HepG2 (cell line): ENCODE data around the gene SPECC1L. TPM values are rescaled to one million over a fixed set of nuclear protein-coding genes. Genes with fewer than 3 reads are reported as not detected.

Experiments
- ATAC-seq: fragments of 200-7000 bp; cut with Tn5 transposase; 3 replicates; pipeline ENCODE4 v1.9.1; 2020; ENCODE audit warnings: mild to moderate bottlenecking, moderate library complexity
- BruUV-seq: library from RNA; stranded (reverse); fragments of 400-500 nt; replicated peaks from 2 replicates; lab custom pipeline; 2021; lab: Mats Ljungman, UMichigan
- CTCF ChIA-PET: fragments of 300-600 bp; formaldehyde crosslinking; extraction: SDS; loops from one replicate; lab custom pipeline; 2021; ENCODE audit warnings: low total read pairs, inconsistent platforms, low intra/inter-chr PET ratio; lab: Yijun Ruan, JAX
- POLR2A ChIA-PET: fragments of 350-600 bp; sonication (Branson Sonifier 250); formaldehyde crosslinking; loops from one replicate; lab custom pipeline; 2020; ENCODE audit warnings: antibody characterized with exemption, inconsistent platforms; lab: Yijun Ruan, JAX
- DNase-seq: peaks from one replicate; pipeline ENCODE4 v3.0.0-alpha.2; 2015; ENCODE audit warnings: low spot score
- FAIRE-seq: peaks from 3 replicates; lab custom pipeline; 2011; peaks lifted over from hg19 to GRCh38; lab: Jason Lieb, UNC
- H2AFZ ChIP-seq: one replicate; pipeline ENCODE4 v1.6.1; 2011; ENCODE audit warnings: low read length, inconsistent platforms
- H3K27ac ChIP-seq: fragments of 300-600 bp; 3 replicates; pipeline ENCODE4 v1.8.0; 2011; ENCODE audit warnings: mixed run types, mild to moderate bottlenecking, mixed read lengths, low read length, inconsistent platforms; ENCODE audit not compliant: insufficient read depth; ENCODE audit errors: extremely low read length
- H3K27me3 ChIP-seq, 2 experiments: fragments of 200-600 bp in 1 of 2; 2 replicates in 1 of 2; 3 replicates in 1 of 2; pipeline versions ENCODE4 v1.6.0 to v1.8.0; 2011; ENCODE audit warnings: low read length in 2 of 2, mild to moderate bottlenecking in 2 of 2, moderate library complexity in 2 of 2, inconsistent platforms in 1 of 2; ENCODE audit not compliant: insufficient read depth in 2 of 2, control insufficient read depth in 1 of 2
- H3K36me3 ChIP-seq, 2 experiments: fragments of 200-600 bp in 1 of 2; replicated peaks in 1 of 2; 2 replicates in 1 of 2; 3 replicates in 1 of 2; pipeline versions ENCODE4 v1.5.1 to v1.8.0; 2011; ENCODE audit warnings: low read length in 2 of 2, inconsistent platforms in 1 of 2; ENCODE audit not compliant: insufficient read depth in 2 of 2, control insufficient read depth in 1 of 2
- H3K4me1 ChIP-seq: 2 replicates; pipeline ENCODE4 v1.5.1; 2012; ENCODE audit warnings: low read length, inconsistent platforms; ENCODE audit not compliant: insufficient read depth
- H3K4me2 ChIP-seq: 2 replicates; pipeline ENCODE4 v1.6.0; 2011; ENCODE audit warnings: low read depth, low read length, inconsistent platforms
- H3K4me3 ChIP-seq, 3 experiments: fragments of 200-600 bp in 1 of 3; sonication (generic), shearing (Covaris generic) in 1 of 3; replicated peaks in 1 of 3; 2 replicates each; pipeline ENCODE4 v1.5.1; 2011 to 2016; ENCODE audit warnings: low read length in 3 of 3, inconsistent platforms in 2 of 3, low read depth in 2 of 3, mild to moderate bottlenecking in 2 of 3, control low read depth in 1 of 3, mixed read lengths in 1 of 3; ENCODE audit not compliant: insufficient read depth in 1 of 3
- H3K79me2 ChIP-seq: one replicate; pipeline ENCODE4 v1.6.1; 2011; ENCODE audit warnings: low read length, inconsistent platforms; ENCODE audit not compliant: insufficient read depth
- H3K9ac ChIP-seq: 2 replicates; pipeline ENCODE4 v1.6.0; 2011; ENCODE audit warnings: mild to moderate bottlenecking, low read depth, low read length, inconsistent platforms; ENCODE audit not compliant: insufficient read depth
- H3K9me3 ChIP-seq: 2 replicates; pipeline ENCODE4 v1.5.1; 2012; ENCODE audit warnings: mild to moderate bottlenecking, low read length
- H4K20me1 ChIP-seq: 2 replicates; pipeline ENCODE4 v1.6.0; 2011; ENCODE audit warnings: inconsistent platforms, mild to moderate bottlenecking, low read length, moderate library complexity; ENCODE audit not compliant: insufficient read depth
- BRF2 ChIP-seq: sonication (generic); formaldehyde crosslinking; IDR thresholded peaks from 2 replicates; pipeline ENCODE4 v1.8.1; 2022; ENCODE audit warnings: mild to moderate bottlenecking, missing genetic modification reagents
- KLF11 ChIP-seq: IDR thresholded peaks from 2 replicates; pipeline ENCODE4 v1.6.1; 2016; ENCODE audit warnings: missing compliant biosample characterization
- MED13 ChIP-seq: sonication (generic); formaldehyde crosslinking; IDR thresholded peaks from 2 replicates; pipeline ENCODE4 v1.5.0; 2020; ENCODE audit warnings: missing genetic modification reagents
- MTF1 ChIP-seq: sonication (generic); formaldehyde crosslinking; IDR thresholded peaks from 2 replicates; pipeline ENCODE4 v1.5.0; 2020; ENCODE audit warnings: missing genetic modification reagents
- PAF1 ChIP-seq: IDR thresholded peaks from 2 replicates; pipeline ENCODE4 v1.6.1; 2016; ENCODE audit warnings: missing genetic modification reagents, missing compliant biosample characterization
- SOX5 ChIP-seq: IDR thresholded peaks from 2 replicates; pipeline ENCODE4 v1.6.1; 2016; ENCODE audit warnings: borderline replicate concordance
- ZBTB44 ChIP-seq: sonication (generic); formaldehyde crosslinking; IDR thresholded peaks from 2 replicates; pipeline ENCODE4 v1.4.0; 2020; ENCODE audit warnings: missing genetic modification reagents
- ZNF224 ChIP-seq: sonication (generic); formaldehyde crosslinking; IDR thresholded peaks from 2 replicates; pipeline ENCODE4 v1.5.0; 2020; ENCODE audit warnings: mild to moderate bottlenecking, missing genetic modification reagents
- WGBS: methylation state at CpG from one replicate; pipeline ENCODE4 v1.1.6; 2017; ENCODE audit warnings: low lambda C conversion rate; 5-methylcytosine and 5-hydroxymethylcytosine counted together
- in situ Hi-C: cut with HindIII; loops from 2 replicates; pipeline ENCODE4 v1.10.0; 2017; ENCODE audit warnings: low pct_unique_long_range_greater_than_20kb; ENCODE audit not compliant: extremely low pct_ligation_motif_present
- intact Hi-C: fragments of 100-400 bp; cut with micrococcal nuclease; formaldehyde crosslinking; loops from one replicate; pipeline ENCODE4 v1.10.0; 2022; ENCODE audit not compliant: unreplicated experiment
- polyA plus RNA-seq, 8 experiments: library from polyadenylated mRNA; depleted of rRNA in 3 of 8; stranded (reverse) in 7 of 8; unstranded in 1 of 8; fragments of >200 nt; fragmentation: Illumina TruSeq in 4 of 8; extraction: Trizol in 4 of 8; gene quantifications; 2 replicates each; pipeline versions ENCODE4 v1.2.1 to v1.2.3, GENCODE V29; 2011 to 2016; ENCODE audit warnings: low read depth in 4 of 8, missing spikeins in 1 of 8, mixed read lengths in 1 of 8; ENCODE audit not compliant: insufficient read depth in 1 of 8
- total RNA-seq, 5 experiments: library from RNA; depleted of rRNA; stranded (reverse); fragments of >200 nt; fragmentation: Illumina TruSeq; extraction: Trizol; gene quantifications; 2 replicates each; pipeline ENCODE4 v1.2.3, GENCODE V29; 2016; ENCODE audit warnings: low read depth in 1 of 5

Gene SPECC1L
- total and polyA plus RNA-seq, 2 of the 13 experiments (the other 11 are each of a cell fraction or from before 2014, with no cell fraction given): 14.1 to 30.3 TPM

GRCh38 chr22:24426436-24426835, 155.8 kb downstream of the SPECC1L start:
- H3K4me1 ChIP-seq: peaks cover 30% of the 10 kb centered on the region
- no peak for FAIRE-seq
- H3K27ac ChIP-seq: no peak overlapping the region
- TF ChIP-seq BRF2 (CRISPR knock-in tag): no peak
- no peak for TF ChIP-seq MTF1
- no peak for TF ChIP-seq MED13
- ChIA-PET CTCF (no interaction called here), POLR2A (no interaction called here)
- H3K4me2 ChIP-seq: no peak overlapping the region
- no peak for DNase-seq
- no peaks in the 10 kb centered on the region for H3K36me3 ChIP-seq
- H3K27me3 ChIP-seq: peaks cover 0 to 4% of the 10 kb centered on the region in 2 experiments; a peak in 2 of 5 replicates
- intact Hi-C loops (no loop called here), in situ Hi-C loops (no loop called here)
- BruUV-seq: no TSS peak
- no peaks in the 10 kb centered on the region for H3K79me2 ChIP-seq
- H3K4me3 ChIP-seq: no peak overlapping the region
- no peaks in the 10 kb centered on the region for H4K20me1 ChIP-seq
- H3K9ac ChIP-seq: no peak overlapping the region
- WGBS: 78% methylated on average over 4 of the region's 4 CpGs
- no peaks in the 10 kb centered on the region for H3K9me3 ChIP-seq
- ATAC-seq: no peak
- no peak overlapping the region for H2AFZ ChIP-seq

- POLR2A ChIA-PET: interaction anchor here (1.2 kb wide), 1 partner anchor 79 kb away, joined by 3 read pairs; no protein-coding TSS in a partner anchor
- in situ Hi-C loops: no loop called here
- no peak overlapping the region for H3K27ac ChIP-seq
These were observed 156.3 kb downstream of the SPECC1L start for GRCh38 chr22:24426851-24427499.

More at GRCh38 chr22:24426851-24427499, 156.3 kb downstream of the SPECC1L start:
- Histone ChIP-seq H4K20me1 (no peaks in the 10 kb centered on the region), H3K9ac (no peak overlapping the region), H3K36me3 (no peaks in the 10 kb centered on the region), H3K79me2 (no peaks in the 10 kb centered on the region), H3K4me1 (peaks cover 31% of the 10 kb centered on the region), H3K27me3 (peaks cover 0 to 4% of the 10 kb centered on the region in 2 experiments; a peak in 2 of 5 replicates), H2AFZ (no peak overlapping the region), H3K4me2 (no peak overlapping the region), H3K4me3 (no peak overlapping the region), H3K9me3 (no peaks in the 10 kb centered on the region)
- ATAC-seq (no peak), FAIRE-seq (no peak), DNase-seq (no peak)
- WGBS: over 99% methylated on average over 11 of the region's 19 CpGs
- intact Hi-C loops: no loop called here
- TF ChIP-seq PAF1 (CRISPR knock-in tag) (no peak), KLF11 (CRISPR knock-in tag) (no peak), BRF2 (CRISPR knock-in tag) (no peak), ZBTB44 (CRISPR knock-in tag) (no peak), SOX5 (CRISPR knock-in tag) (no peak), ZNF224 (CRISPR knock-in tag) (no peak)
- BruUV-seq: no TSS peak
- CTCF ChIA-PET: no interaction called here
